HG02973 (cell line): Measurements from ENCODE around the gene PDC.
"Not testable (repeated sequence)": the region's sequence is repeated elsewhere in the genome, so short reads cannot be mapped to it uniquely, and the experiment has no call there.

Source experiments
- ATAC-seq: cut with Tn5 transposase; IDR thresholded peaks from one replicate; pipeline ENCODE4 v1.9.1; 2021; ENCODE audit warnings: moderate library complexity; ENCODE audit not compliant: unreplicated experiment

Gene PDC

GRCh38 chr1:186473047-186473446 is 12.1 kb upstream of the PDC start:
- no peak for ATAC-seq

- no peak for ATAC-seq
Measured at GRCh38 chr1:186465946-186466345, 5.0 kb upstream of the PDC start.

GRCh38 chr1:186465491-186465890 is 4.6 kb upstream of the PDC start:
- not testable (repeated sequence) for ATAC-seq

GRCh38 chr1:186463926-186464325 is 3.0 kb upstream of the PDC start:
- ATAC-seq, result no peak

GRCh38 chr1:186463511-186463910 is 2.6 kb upstream of the PDC start:
- no peak for ATAC-seq

GRCh38 chr1:186459161-186459560 is 1.8 kb downstream of the PDC start:
- ATAC-seq, result not testable (repeated sequence)

- ATAC-seq, result no peak
Measured at GRCh38 chr1:186456729-186457255, 4.1 kb downstream of the PDC start.

GRCh38 chr1:186454981-186455380 is 5.9 kb downstream of the PDC start:
- no peak for ATAC-seq

GRCh38 chr1:186446152-186446551 is 14.8 kb downstream of the PDC start:
- no peak for ATAC-seq

GRCh38 chr1:186443638-186444037 is 17.3 kb downstream of the PDC start:
- peak; percentile 80 for ATAC-seq

GRCh38 chr1:186442651-186443375 is 18.1 kb downstream of the PDC start:
- no peak for ATAC-seq

GRCh38 chr1:186440584-186440983 is 20.3 kb downstream of the PDC start:
- ATAC-seq, result no peak

- no peak for ATAC-seq
Measured at GRCh38 chr1:186438567-186438966, 22.3 kb downstream of the PDC start.

- no peak for ATAC-seq
Measured at GRCh38 chr1:186435336-186435735, 25.6 kb downstream of the PDC start.

- no peak for ATAC-seq
Measured at GRCh38 chr1:186429017-186429416, 31.9 kb downstream of the PDC start.

- no peak for ATAC-seq
Measured at GRCh38 chr1:186426118-186426517, 34.8 kb downstream of the PDC start.

GRCh38 chr1:186424539-186424938 is 36.4 kb downstream of the PDC start:
- ATAC-seq, result no peak

GRCh38 chr1:186421446-186421845 is 39.5 kb downstream of the PDC start:
- ATAC-seq, result no peak

- peak; percentile 93 for ATAC-seq
Measured at GRCh38 chr1:186420923-186421322, 40.0 kb downstream of the PDC start.

GRCh38 chr1:186420311-186420710 is 40.6 kb downstream of the PDC start:
- ATAC-seq, result no peak

- ATAC-seq, result no peak
Measured at GRCh38 chr1:186418503-186418902, 42.4 kb downstream of the PDC start.

GRCh38 chr1:186413319-186413718 is 47.6 kb downstream of the PDC start:
- no peak for ATAC-seq

- peak; percentile 77 for ATAC-seq
Measured at GRCh38 chr1:186409091-186409490, 51.8 kb downstream of the PDC start.
